ENCODE results near the gene TTC12.
"Not testable (repeated sequence)": the region's sequence is repeated elsewhere in the genome, so short reads cannot be mapped to it uniquely, and the experiment has no call there.

TTC12 gene

GRCh38 chr11:113286009-113286408 is 28.4 kb upstream of the TTC12 start:
- DNase-seq, result no peak

GRCh38 chr11:113286509-113287497 is 27.6 kb upstream of the TTC12 start:
- DNase-seq, result no peak

- DNase-seq, result no peak
Observed at GRCh38 chr11:113287801-113288200, 26.6 kb upstream of the TTC12 start.

- no peak for DNase-seq
Observed at GRCh38 chr11:113288286-113288863, 26.0 kb upstream of the TTC12 start.

GRCh38 chr11:113289431-113290187 is 24.8 kb upstream of the TTC12 start:
- no peak for DNase-seq

- no peak for DNase-seq
Observed at GRCh38 chr11:113293936-113294335, 20.4 kb upstream of the TTC12 start.

- DNase-seq, result no peak
Observed at GRCh38 chr11:113295993-113296392, 18.4 kb upstream of the TTC12 start.

GRCh38 chr11:113296447-113297205 is 17.8 kb upstream of the TTC12 start:
- DNase-seq, result no peak

GRCh38 chr11:113298496-113298895 is 15.9 kb upstream of the TTC12 start:
- not testable (repeated sequence) for DNase-seq

- no peak for DNase-seq
Observed at GRCh38 chr11:113304916-113305315, 9.5 kb upstream of the TTC12 start.

GRCh38 chr11:113305440-113306336 is 8.7 kb upstream of the TTC12 start:
- DNase-seq, result no peak

GRCh38 chr11:113308601-113309000 is 5.8 kb upstream of the TTC12 start:
- no peak for DNase-seq

- no peak for DNase-seq
Observed at GRCh38 chr11:113311536-113311935, 2.8 kb upstream of the TTC12 start.

GRCh38 chr11:113313601-113314000 is 782 bp upstream of the TTC12 start:
- DNase-seq, result no peak

GRCh38 chr11:113314065-113314388 is 356 bp upstream of the TTC12 start:
- DNase-seq, result no peak

GRCh38 chr11:113315811-113316210 is 1.4 kb downstream of the TTC12 start:
- DNase-seq, result no peak

- DNase-seq, result no peak
Observed at GRCh38 chr11:113316256-113316655, 1.9 kb downstream of the TTC12 start.

- no peak for DNase-seq
Observed at GRCh38 chr11:113317339-113317738, 3.0 kb downstream of the TTC12 start.

- no peak for DNase-seq
Observed at GRCh38 chr11:113319085-113319484, 4.7 kb downstream of the TTC12 start.

- no peak for DNase-seq
Observed at GRCh38 chr11:113322158-113322557, 7.8 kb downstream of the TTC12 start.

- DNase-seq, result no peak
Observed at GRCh38 chr11:113324250-113324649, 9.9 kb downstream of the TTC12 start.

- no peak for DNase-seq
Observed at GRCh38 chr11:113329725-113330124, 15.3 kb downstream of the TTC12 start.
